ENCODE results near the gene ADAT3.

GRCh38 chr19:1862424-1863327 is 42.5 kb upstream of the ADAT3 start:
- TF ChIP-seq CTCF (IDR thresholded peaks at IDR 0.05; ENCODE audit: borderline replicate concordance, extremely low read depth, low read length, poor library complexity, severe bottlenecking) (no peak), EZH2 (IDR thresholded peaks at IDR 0.05; ENCODE audit: borderline replicate concordance, low read depth, low read length, severe bottlenecking) (no peak)
